HepG2 (cell line): ENCODE measurements around the gene CRNKL1. TPM values are rescaled to one million over a fixed set of nuclear protein-coding genes. Genes with fewer than 3 reads are reported as not detected.

Source experiments
- ATF1 ChIP-seq: IDR thresholded peaks from 2 replicates; pipeline ENCODE4 v1.6.1; 2016; ENCODE audit warnings: mild to moderate bottlenecking, control low read depth
- BORCS8-MEF2B ChIP-seq: sonication (generic); formaldehyde crosslinking; IDR thresholded peaks from 2 replicates; pipeline ENCODE4 v1.8.0; 2022; ENCODE audit warnings: mild to moderate bottlenecking, missing genetic modification reagents
- FOXA3 ChIP-seq: IDR thresholded peaks from 2 replicates; pipeline ENCODE4 v1.6.1; 2016; ENCODE audit warnings: missing genetic modification reagents, missing compliant biosample characterization
- JUN ChIP-seq: sonication (generic); formaldehyde crosslinking; IDR thresholded peaks from 2 replicates; pipeline ENCODE4 v1.4.0; 2020; ENCODE audit warnings: mild to moderate bottlenecking, missing genetic modification reagents
- KMT2B ChIP-seq: IDR thresholded peaks from 2 replicates; pipeline ENCODE4 v1.6.1; 2016; ENCODE audit warnings: missing genetic modification reagents, missing compliant biosample characterization
- MXD4 ChIP-seq: IDR thresholded peaks from 2 replicates; pipeline ENCODE4 v1.6.1; 2016; ENCODE audit warnings: mild to moderate bottlenecking, missing biosample characterization, missing genetic modification reagents
- NFIC ChIP-seq: IDR thresholded peaks from 2 replicates; pipeline ENCODE4 v1.6.1; 2012; ENCODE audit warnings: mild to moderate bottlenecking, low read length, inconsistent platforms
- NR2C2 ChIP-seq: sonication (generic); formaldehyde crosslinking; IDR thresholded peaks from 2 replicates; pipeline ENCODE4 v1.4.0; 2020; ENCODE audit warnings: missing genetic modification reagents, mild to moderate bottlenecking, moderate library complexity, borderline replicate concordance
- RELA ChIP-seq: sonication (generic); formaldehyde crosslinking; IDR thresholded peaks from 2 replicates; pipeline ENCODE4 v1.4.0; 2020; ENCODE audit warnings: missing genetic modification reagents
- TOE1 ChIP-seq: sonication (generic); formaldehyde crosslinking; IDR thresholded peaks from 2 replicates; pipeline ENCODE4 v1.4.0; 2020; ENCODE audit warnings: mild to moderate bottlenecking, missing genetic modification reagents
- ZNF776 ChIP-seq: sonication (generic); formaldehyde crosslinking; IDR thresholded peaks from 2 replicates; pipeline ENCODE4 v1.4.0; 2020; ENCODE audit warnings: mild to moderate bottlenecking, missing genetic modification reagents
- ZNF841 ChIP-seq: sonication (generic); formaldehyde crosslinking; IDR thresholded peaks from 2 replicates; pipeline ENCODE4 v1.8.1; 2023; ENCODE audit warnings: missing genetic modification reagents, borderline replicate concordance
- ZSCAN25 ChIP-seq: sonication (generic); formaldehyde crosslinking; IDR thresholded peaks from 2 replicates; pipeline ENCODE4 v1.8.0; 2022; ENCODE audit warnings: mild to moderate bottlenecking, missing genetic modification reagents
- polyA plus RNA-seq, 8 experiments: library from polyadenylated mRNA; depleted of rRNA in 3 of 8; stranded (reverse) in 7 of 8; unstranded in 1 of 8; fragments of >200 nt; fragmentation: Illumina TruSeq in 4 of 8; extraction: Trizol in 4 of 8; gene quantifications; 2 replicates each; pipeline versions ENCODE4 v1.2.1 to v1.2.3, GENCODE V29; 2011 to 2016; ENCODE audit warnings: low read depth in 4 of 8, missing spikeins in 1 of 8, mixed read lengths in 1 of 8; ENCODE audit not compliant: insufficient read depth in 1 of 8
- total RNA-seq, 5 experiments: library from RNA; depleted of rRNA; stranded (reverse); fragments of >200 nt; fragmentation: Illumina TruSeq; extraction: Trizol; gene quantifications; 2 replicates each; pipeline ENCODE4 v1.2.3, GENCODE V29; 2016; ENCODE audit warnings: low read depth in 1 of 5
- TF ChIP-seq, protein P1 (sequence below): IDR thresholded peaks from 2 replicates; pipeline ENCODE4 v1.6.1; 2016
- TF ChIP-seq, protein P2 (sequence below): IDR thresholded peaks from 2 replicates; pipeline ENCODE4 v1.4.0; 2020; ENCODE audit warnings: mild to moderate bottlenecking, missing genetic modification reagents
- TF ChIP-seq, protein P3 (sequence below): sonication (generic); formaldehyde crosslinking; IDR thresholded peaks from 2 replicates; pipeline ENCODE4 v1.4.0; 2020; ENCODE audit warnings: missing genetic modification reagents, mild to moderate bottlenecking, borderline replicate concordance
- TF ChIP-seq, protein P4 (sequence below): sonication (generic); formaldehyde crosslinking; IDR thresholded peaks from 2 replicates; pipeline ENCODE4 v1.9.0; 2021; ENCODE audit warnings: missing genetic modification reagents, borderline replicate concordance

The CRNKL1 gene
- total and polyA plus RNA-seq, 2 of the 13 experiments (the other 11 are each of a cell fraction or from before 2014, with no cell fraction given): 12.3 to 64.5 TPM

DNA sequence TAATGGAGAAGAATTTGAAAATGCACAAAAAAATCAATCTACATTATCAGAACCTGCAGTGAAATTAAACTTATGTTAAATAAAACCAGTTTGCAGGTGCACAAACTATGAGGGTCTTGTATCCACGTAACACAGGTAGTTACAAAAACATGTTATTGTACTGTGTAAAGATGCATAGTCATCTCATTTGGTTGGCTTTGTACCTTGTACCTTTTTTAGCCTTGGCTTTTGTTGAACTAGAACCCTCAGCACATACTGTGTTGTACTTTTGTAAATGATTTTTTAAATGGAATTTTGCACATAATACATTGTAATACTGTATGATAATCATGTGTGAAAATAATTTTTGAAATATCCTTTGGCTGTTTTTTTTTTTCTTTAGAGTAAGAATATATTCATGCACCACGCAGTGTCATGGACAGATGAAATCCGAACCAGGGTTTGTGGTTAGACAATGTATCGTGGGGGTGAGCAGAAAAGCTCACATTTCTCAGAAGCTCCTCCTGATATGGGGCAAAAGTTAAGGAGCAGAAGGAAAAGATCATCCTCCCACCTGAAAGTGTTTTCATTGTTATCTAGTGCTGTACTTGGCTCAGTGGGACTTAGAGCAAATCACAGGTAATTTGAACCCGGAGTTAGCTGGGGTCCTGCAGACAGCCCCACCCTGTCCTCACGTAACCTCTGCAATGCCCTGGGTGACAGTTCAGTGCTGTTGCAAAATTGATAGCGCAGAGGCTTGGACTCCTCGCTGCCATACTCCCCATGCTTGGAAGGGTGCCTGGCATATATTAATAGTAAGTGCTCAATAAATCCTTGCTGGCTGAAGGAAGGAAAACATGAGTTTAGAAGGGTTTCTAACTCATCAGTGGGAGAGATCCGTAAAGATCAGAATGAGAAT, 49.9 kb downstream of the CRNKL1 start (continued):
- peak; percentile 66 for TF ChIP-seq FOXA3
- TF ChIP-seq, protein P1, sequence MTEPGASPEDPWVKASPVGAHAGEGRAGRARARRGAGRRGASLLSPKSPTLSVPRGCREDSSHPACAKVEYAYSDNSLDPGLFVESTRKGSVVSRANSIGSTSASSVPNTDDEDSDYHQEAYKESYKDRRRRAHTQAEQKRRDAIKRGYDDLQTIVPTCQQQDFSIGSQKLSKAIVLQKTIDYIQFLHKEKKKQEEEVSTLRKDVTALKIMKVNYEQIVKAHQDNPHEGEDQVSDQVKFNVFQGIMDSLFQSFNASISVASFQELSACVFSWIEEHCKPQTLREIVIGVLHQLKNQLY (CRISPR knock-in tag): no peak
- no peak for TF ChIP-seq ZNF776 (CRISPR knock-in tag)
- TF ChIP-seq RELA (CRISPR knock-in tag): no peak
- peak; percentile 26; the same call in 1 of the 2 replicates for TF ChIP-seq KMT2B (CRISPR knock-in tag)
- no peak; the same call in none of the 2 replicates for TF ChIP-seq NR2C2 (CRISPR knock-in tag)
- TF ChIP-seq, protein P2, sequence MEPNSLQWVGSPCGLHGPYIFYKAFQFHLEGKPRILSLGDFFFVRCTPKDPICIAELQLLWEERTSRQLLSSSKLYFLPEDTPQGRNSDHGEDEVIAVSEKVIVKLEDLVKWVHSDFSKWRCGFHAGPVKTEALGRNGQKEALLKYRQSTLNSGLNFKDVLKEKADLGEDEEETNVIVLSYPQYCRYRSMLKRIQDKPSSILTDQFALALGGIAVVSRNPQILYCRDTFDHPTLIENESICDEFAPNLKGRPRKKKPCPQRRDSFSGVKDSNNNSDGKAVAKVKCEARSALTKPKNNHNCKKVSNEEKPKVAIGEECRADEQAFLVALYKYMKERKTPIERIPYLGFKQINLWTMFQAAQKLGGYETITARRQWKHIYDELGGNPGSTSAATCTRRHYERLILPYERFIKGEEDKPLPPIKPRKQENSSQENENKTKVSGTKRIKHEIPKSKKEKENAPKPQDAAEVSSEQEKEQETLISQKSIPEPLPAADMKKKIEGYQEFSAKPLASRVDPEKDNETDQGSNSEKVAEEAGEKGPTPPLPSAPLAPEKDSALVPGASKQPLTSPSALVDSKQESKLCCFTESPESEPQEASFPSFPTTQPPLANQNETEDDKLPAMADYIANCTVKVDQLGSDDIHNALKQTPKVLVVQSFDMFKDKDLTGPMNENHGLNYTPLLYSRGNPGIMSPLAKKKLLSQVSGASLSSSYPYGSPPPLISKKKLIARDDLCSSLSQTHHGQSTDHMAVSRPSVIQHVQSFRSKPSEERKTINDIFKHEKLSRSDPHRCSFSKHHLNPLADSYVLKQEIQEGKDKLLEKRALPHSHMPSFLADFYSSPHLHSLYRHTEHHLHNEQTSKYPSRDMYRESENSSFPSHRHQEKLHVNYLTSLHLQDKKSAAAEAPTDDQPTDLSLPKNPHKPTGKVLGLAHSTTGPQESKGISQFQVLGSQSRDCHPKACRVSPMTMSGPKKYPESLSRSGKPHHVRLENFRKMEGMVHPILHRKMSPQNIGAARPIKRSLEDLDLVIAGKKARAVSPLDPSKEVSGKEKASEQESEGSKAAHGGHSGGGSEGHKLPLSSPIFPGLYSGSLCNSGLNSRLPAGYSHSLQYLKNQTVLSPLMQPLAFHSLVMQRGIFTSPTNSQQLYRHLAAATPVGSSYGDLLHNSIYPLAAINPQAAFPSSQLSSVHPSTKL: peak; percentile 67
- TF ChIP-seq, protein P3, sequence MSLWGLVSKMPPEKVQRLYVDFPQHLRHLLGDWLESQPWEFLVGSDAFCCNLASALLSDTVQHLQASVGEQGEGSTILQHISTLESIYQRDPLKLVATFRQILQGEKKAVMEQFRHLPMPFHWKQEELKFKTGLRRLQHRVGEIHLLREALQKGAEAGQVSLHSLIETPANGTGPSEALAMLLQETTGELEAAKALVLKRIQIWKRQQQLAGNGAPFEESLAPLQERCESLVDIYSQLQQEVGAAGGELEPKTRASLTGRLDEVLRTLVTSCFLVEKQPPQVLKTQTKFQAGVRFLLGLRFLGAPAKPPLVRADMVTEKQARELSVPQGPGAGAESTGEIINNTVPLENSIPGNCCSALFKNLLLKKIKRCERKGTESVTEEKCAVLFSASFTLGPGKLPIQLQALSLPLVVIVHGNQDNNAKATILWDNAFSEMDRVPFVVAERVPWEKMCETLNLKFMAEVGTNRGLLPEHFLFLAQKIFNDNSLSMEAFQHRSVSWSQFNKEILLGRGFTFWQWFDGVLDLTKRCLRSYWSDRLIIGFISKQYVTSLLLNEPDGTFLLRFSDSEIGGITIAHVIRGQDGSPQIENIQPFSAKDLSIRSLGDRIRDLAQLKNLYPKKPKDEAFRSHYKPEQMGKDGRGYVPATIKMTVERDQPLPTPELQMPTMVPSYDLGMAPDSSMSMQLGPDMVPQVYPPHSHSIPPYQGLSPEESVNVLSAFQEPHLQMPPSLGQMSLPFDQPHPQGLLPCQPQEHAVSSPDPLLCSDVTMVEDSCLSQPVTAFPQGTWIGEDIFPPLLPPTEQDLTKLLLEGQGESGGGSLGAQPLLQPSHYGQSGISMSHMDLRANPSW (CRISPR knock-in tag): no peak; the same call in 1 of the 2 replicates
- TF ChIP-seq NFIC: peak; percentile 72; the same call in 1 of the 2 replicates
- TF ChIP-seq, protein P4, sequence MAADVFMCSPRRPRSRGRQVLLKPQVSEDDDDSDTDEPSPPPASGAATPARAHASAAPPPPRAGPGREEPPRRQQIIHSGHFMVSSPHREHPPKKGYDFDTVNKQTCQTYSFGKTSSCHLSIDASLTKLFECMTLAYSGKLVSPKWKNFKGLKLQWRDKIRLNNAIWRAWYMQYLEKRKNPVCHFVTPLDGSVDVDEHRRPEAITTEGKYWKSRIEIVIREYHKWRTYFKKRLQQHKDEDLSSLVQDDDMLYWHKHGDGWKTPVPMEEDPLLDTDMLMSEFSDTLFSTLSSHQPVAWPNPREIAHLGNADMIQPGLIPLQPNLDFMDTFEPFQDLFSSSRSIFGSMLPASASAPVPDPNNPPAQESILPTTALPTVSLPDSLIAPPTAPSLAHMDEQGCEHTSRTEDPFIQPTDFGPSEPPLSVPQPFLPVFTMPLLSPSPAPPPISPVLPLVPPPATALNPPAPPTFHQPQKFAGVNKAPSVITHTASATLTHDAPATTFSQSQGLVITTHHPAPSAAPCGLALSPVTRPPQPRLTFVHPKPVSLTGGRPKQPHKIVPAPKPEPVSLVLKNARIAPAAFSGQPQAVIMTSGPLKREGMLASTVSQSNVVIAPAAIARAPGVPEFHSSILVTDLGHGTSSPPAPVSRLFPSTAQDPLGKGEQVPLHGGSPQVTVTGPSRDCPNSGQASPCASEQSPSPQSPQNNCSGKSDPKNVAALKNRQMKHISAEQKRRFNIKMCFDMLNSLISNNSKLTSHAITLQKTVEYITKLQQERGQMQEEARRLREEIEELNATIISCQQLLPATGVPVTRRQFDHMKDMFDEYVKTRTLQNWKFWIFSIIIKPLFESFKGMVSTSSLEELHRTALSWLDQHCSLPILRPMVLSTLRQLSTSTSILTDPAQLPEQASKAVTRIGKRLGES (CRISPR knock-in tag): no peak
- no peak; the same call in 1 of the 2 replicates for TF ChIP-seq JUN
- no peak for TF ChIP-seq TOE1 (CRISPR knock-in tag)
- TF ChIP-seq ZNF841 (CRISPR knock-in tag): no peak
- TF ChIP-seq ATF1 (CRISPR knock-in tag): peak; percentile 51; the same call in 1 of the 2 replicates
- no peak; the same call in 1 of the 2 replicates for TF ChIP-seq MXD4 (CRISPR knock-in tag)
- peak; percentile 88; the same call in 1 of the 2 replicates for TF ChIP-seq BORCS8-MEF2B (CRISPR knock-in tag)
- TF ChIP-seq ZSCAN25 (CRISPR knock-in tag): no peak
